CD4-positive, alpha-beta memory T cell (primary cell): Measurements from ENCODE around the gene RAD18. TPM values are rescaled to one million over a fixed set of nuclear protein-coding genes. Genes with fewer than 3 reads are reported as not detected.

ENCODE experiments used
- CTCF ChIA-PET: fragments of 350-600 bp; sonication (Branson Sonifier 250); formaldehyde crosslinking; loops from one replicate; lab custom pipeline; 2021; ENCODE audit warnings: inconsistent platforms; ENCODE audit not compliant: partially characterized antibody; lab: Charles Lee
- POLR2A ChIA-PET: fragments of 350-600 bp; sonication (Branson Sonifier 250); formaldehyde crosslinking; loops from one replicate; lab custom pipeline; 2021; ENCODE audit not compliant: partially characterized antibody; lab: Charles Lee
- DNase-seq, 5 donors: peaks; one replicate each; pipeline versions ENCODE4 v3.0.0 to v3.0.0-alpha.2; 2020 to 2022; ENCODE audit warnings: mixed read lengths in 1 of 5
- H3K27ac ChIP-seq: one replicate; pipeline ENCODE4 v1.7.0; 2013; ENCODE audit warnings: low read depth, low read length
- H3K27me3 ChIP-seq: 2 replicates; pipeline ENCODE4 v1.7.0; 2013; ENCODE audit warnings: mild to moderate bottlenecking, low read length, moderate library complexity; ENCODE audit not compliant: insufficient read depth
- H3K36me3 ChIP-seq: 2 replicates; pipeline ENCODE4 v1.7.0; 2013; ENCODE audit warnings: mild to moderate bottlenecking, low read length, moderate library complexity; ENCODE audit not compliant: insufficient read depth
- H3K4me1 ChIP-seq: 2 replicates; pipeline ENCODE4 v1.7.0; 2013; ENCODE audit warnings: mild to moderate bottlenecking, low read length, moderate library complexity; ENCODE audit not compliant: insufficient read depth
- H3K4me3 ChIP-seq, 2 donors: one replicate each; pipeline ENCODE4 v1.7.0; 2013; ENCODE audit warnings: low read length in 2 of 2, mild to moderate bottlenecking in 1 of 2
- H3K9me3 ChIP-seq, 2 donors: one replicate each; pipeline ENCODE4 v1.7.0; 2013; ENCODE audit warnings: low read length in 2 of 2, control low read depth in 1 of 2; ENCODE audit not compliant: control insufficient read depth in 1 of 2
- H3K27ac Mint-ChIP-seq, 7 donors: one replicate each; pipeline ENCODE4 v1.8.0; 2020 to 2021; ENCODE audit warnings: mixed read lengths in 7 of 7, mild to moderate bottlenecking in 6 of 7, inconsistent platforms in 3 of 7, moderate library complexity in 3 of 7
- H3K27me3 Mint-ChIP-seq, 2 donors: one replicate each; pipeline ENCODE4 v1.8.0; 2020 to 2021; ENCODE audit warnings: mixed read lengths in 2 of 2
- H3K36me3 Mint-ChIP-seq, 2 donors: one replicate each; pipeline ENCODE4 v1.8.0; 2020 to 2021; ENCODE audit warnings: mixed read lengths in 2 of 2, inconsistent platforms in 1 of 2, mild to moderate bottlenecking in 1 of 2
- H3K4me1 Mint-ChIP-seq, 4 donors: one replicate each; pipeline ENCODE4 v1.8.0; 2020 to 2021; ENCODE audit warnings: mixed read lengths in 4 of 4, mild to moderate bottlenecking in 1 of 4
- H3K4me3 Mint-ChIP-seq, 8 donors: one replicate each; pipeline ENCODE4 v1.8.0; 2020 to 2021; ENCODE audit warnings: mixed read lengths in 8 of 8, mild to moderate bottlenecking in 7 of 8, moderate library complexity in 6 of 8, inconsistent platforms in 3 of 8
- H3K9me3 Mint-ChIP-seq, 8 donors: one replicate each; pipeline ENCODE4 v1.8.0; 2020 to 2021; ENCODE audit warnings: mixed read lengths in 8 of 8, mild to moderate bottlenecking in 5 of 8, inconsistent platforms in 3 of 8, moderate library complexity in 1 of 8
- intact Hi-C: fragments of 100-400 bp; cut with micrococcal nuclease; formaldehyde crosslinking; loops from one replicate; pipeline ENCODE4 v1.15.1; 2023
- polyA plus RNA-seq, 2 donors: library from polyadenylated mRNA; unstranded; fragments of 300-500 nt; fragmentation: Illumina TruSeq; gene quantifications; one replicate each; pipeline ENCODE4 v1.2.3, GENCODE V29; 2021
- total RNA-seq, 2 experiments: library from RNA; stranded (reverse); gene quantifications; one replicate each; pipeline ENCODE4 v1.2.3, GENCODE V29; 2021

The RAD18 gene
- total and polyA plus RNA-seq, 4 experiments from 2014 or later: 11.9 to 17.6 (median 15.7) TPM

DNA sequence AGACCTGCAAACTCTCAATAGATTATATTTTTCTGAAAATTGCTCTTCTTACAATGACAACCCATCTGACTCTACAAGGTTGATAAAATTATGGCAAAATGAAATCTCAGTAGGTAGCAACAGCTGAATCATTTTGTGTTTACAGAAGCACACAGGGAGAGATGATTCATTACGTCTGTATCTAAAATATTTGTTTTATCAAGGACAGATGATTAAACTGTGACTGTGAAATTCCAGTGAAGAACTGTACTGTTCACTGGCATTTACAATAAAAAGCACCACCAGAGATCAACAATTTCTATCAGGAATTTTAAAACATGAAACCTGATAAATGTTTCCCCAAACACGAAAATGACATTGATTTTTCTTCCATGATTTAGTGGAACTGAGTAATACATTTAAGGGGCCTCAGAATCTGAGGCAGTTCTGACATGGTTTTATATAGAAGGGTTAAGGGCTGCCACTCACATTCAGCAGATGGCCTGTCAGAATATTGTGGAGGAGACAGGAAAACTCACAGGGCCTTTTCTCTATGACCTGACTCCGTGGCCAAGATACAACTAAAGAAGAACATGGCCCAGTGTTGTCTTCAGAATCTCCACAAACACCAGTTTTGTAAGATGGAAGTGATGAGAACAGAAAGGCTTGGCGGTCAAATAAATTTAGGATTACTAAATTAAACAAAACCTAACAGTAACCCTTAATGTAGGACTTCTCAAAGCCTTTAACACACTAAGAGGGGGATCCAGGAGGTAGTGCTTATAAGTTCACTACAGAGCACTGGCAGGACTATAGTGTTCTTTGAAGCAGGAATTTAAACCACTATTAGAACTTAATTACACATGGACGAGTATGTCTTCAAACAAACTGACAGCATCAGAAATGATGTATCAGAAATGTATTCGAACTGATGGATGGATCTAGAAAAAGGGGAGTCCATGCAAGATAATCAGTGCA, 25.9 kb downstream of the RAD18 start:
- CTCF ChIA-PET: no interaction called here

DNA sequence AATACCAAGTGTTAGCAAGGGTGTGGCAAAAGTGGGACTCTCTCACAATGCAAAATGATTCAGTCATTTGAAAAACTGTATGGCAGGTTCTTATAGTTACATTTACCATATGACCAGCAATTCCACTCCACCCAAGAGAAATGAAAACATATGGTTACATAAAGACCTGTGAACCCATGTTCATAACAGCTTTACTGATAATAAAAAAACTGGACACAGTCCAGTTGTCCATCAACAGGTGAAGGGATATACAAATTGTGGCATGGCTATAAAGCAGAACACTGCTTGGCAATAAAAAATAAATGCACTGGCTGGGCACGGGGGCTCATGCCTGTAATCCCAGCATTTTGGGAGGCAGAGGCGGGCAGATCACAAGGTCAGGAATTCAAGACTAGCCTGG, 30.8 kb downstream of the RAD18 start:
- no peak overlapping the region for H3K27ac ChIP-seq
- POLR2A ChIA-PET: no interaction called here
- intact Hi-C loops: no loop called here
- H3K4me3 ChIP-seq: no peak overlapping the region
- Mint-ChIP-seq H3K27ac (no peak overlapping the region), H3K4me1 (peaks cover 0 to 2% (median 0%) of the 10 kb centered on the region in 4 donors), H3K36me3 (peaks cover 24 to 25% of the 10 kb centered on the region in 2 donors), H3K9me3 (no peaks in the 10 kb centered on the region), H3K27me3 (no peaks in the 10 kb centered on the region), H3K4me3 (no peak overlapping the region)
- CTCF ChIA-PET: no interaction called here
- no peaks in the 10 kb centered on the region for H3K27me3 ChIP-seq
- H3K36me3 ChIP-seq: no peaks in the 10 kb centered on the region
- H3K9me3 ChIP-seq: no peaks in the 10 kb centered on the region
- DNase-seq: no peak
- no peaks in the 10 kb centered on the region for H3K4me1 ChIP-seq

More for the DNA sequence above, 25.9 kb downstream of the RAD18 start:
- Mint-ChIP-seq H3K4me1 (no peaks in the 10 kb centered on the region), H3K9me3 (peaks cover 0 to 2% (median 0%) of the 10 kb centered on the region in 8 donors), H3K27me3 (no peaks in the 10 kb centered on the region), H3K4me3 (no peak overlapping the region), H3K36me3 (peaks cover 35 to 58% of the 10 kb centered on the region in 2 donors), H3K27ac (peak overlapping the region in 2 of 7 donors; percentile 3 to 30)
- POLR2A ChIA-PET: no interaction called here
- DNase-seq: no peak
- H3K36me3 ChIP-seq: peaks cover 13% of the 10 kb centered on the region
- intact Hi-C loops: no loop called here
- no peaks in the 10 kb centered on the region for H3K4me1 ChIP-seq
- H3K27me3 ChIP-seq: no peaks in the 10 kb centered on the region
- H3K9me3 ChIP-seq: no peaks in the 10 kb centered on the region
- H3K4me3 ChIP-seq: no peak overlapping the region
- H3K27ac ChIP-seq: no peak overlapping the region

DNA sequence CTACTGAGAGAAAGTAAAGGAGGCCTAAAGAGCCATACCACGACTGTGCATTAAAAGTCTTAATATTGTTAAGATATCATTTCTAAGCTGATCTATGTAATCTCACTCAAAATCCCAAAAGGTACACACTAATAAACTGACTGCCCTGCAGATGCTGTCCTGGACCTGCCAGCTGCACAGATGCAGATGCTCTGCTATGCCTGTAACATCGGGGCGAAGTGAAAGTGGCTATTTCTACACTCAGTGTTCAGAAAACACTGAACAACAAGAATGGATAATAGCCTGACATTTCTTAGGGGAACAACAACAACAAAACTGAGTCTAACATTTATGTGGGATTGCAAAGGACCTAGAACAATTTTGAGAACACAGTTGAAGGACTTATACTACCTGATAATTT, 31.9 kb downstream of the RAD18 start:
- Mint-ChIP-seq H3K9me3 (no peaks in the 10 kb centered on the region), H3K4me3 (no peak overlapping the region), H3K4me1 (peaks cover 0 to 2% (median 0%) of the 10 kb centered on the region in 4 donors), H3K27ac (peak overlapping the region in 3 of 7 donors; percentile 13 to 52 (median 19)), H3K27me3 (no peaks in the 10 kb centered on the region), H3K36me3 (peaks cover 17 to 26% of the 10 kb centered on the region in 2 donors)
- ChIA-PET CTCF (no interaction called here), POLR2A (no interaction called here)
- no peaks in the 10 kb centered on the region for H3K27me3 ChIP-seq
- no peak overlapping the region for H3K4me3 ChIP-seq
- intact Hi-C loops: no loop called here
- no peaks in the 10 kb centered on the region for H3K9me3 ChIP-seq
- DNase-seq: no peak
- H3K4me1 ChIP-seq: no peaks in the 10 kb centered on the region
- no peak overlapping the region for H3K27ac ChIP-seq
- H3K36me3 ChIP-seq: no peaks in the 10 kb centered on the region

DNA sequence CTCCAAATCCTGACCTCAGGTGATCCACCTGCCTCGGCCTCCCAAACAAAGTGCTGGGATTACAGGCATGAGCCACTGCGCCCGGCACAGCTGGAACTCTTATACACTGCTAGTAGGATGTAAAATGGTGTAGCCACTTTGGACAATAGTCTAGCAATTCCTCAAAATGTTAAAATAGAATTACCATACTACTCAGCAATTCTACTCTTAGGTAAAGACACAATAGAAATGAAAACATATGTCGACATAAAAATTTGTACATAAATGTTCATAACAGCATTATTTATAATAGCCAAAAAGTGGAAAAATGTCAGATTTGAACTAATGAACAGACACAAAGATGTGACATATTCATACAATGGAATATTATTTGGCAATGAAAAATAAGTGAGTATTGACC, 33.4 kb downstream of the RAD18 start:
- ChIA-PET POLR2A (no interaction called here), CTCF (no interaction called here)
- Mint-ChIP-seq H3K27me3 (no peaks in the 10 kb centered on the region), H3K4me3 (no peak overlapping the region), H3K36me3 (peaks cover 15 to 32% of the 10 kb centered on the region in 2 donors), H3K27ac (no peak overlapping the region), H3K4me1 (peaks cover 0 to 2% (median 0%) of the 10 kb centered on the region in 4 donors), H3K9me3 (no peaks in the 10 kb centered on the region)
- no peaks in the 10 kb centered on the region for H3K27me3 ChIP-seq
- no peak overlapping the region for H3K4me3 ChIP-seq
- H3K27ac ChIP-seq: no peak overlapping the region
- intact Hi-C loops: no loop called here
- no peaks in the 10 kb centered on the region for H3K4me1 ChIP-seq
- no peaks in the 10 kb centered on the region for H3K36me3 ChIP-seq
- no peak for DNase-seq
- H3K9me3 ChIP-seq: no peaks in the 10 kb centered on the region

DNA sequence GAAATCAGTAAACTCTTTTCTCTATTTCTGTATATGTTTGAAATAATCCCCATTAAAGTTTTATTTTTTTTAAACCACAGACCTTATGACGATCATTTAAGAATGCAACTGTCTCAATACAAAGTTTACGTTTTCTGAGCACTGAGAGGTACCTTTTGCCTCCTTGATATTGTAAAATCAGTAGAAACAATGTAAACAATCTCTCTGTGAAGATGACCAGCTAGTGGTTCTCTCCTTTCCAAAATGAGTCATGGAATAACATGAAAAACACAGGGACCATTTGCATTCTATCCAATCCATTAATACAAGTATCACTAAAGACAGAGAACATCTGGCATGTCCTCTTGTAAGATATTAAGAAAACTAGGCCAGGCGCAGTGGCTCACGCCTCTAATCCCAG, 48.8 kb downstream of the RAD18 start:
- no peak overlapping the region for H3K27ac Mint-ChIP-seq
- Histone ChIP-seq H3K36me3 (no peaks in the 10 kb centered on the region), H3K9me3 (no peaks in the 10 kb centered on the region), H3K27ac (no peak overlapping the region), H3K27me3 (no peaks in the 10 kb centered on the region), H3K4me1 (no peaks in the 10 kb centered on the region), H3K4me3 (no peak overlapping the region)
- no peak overlapping the region for H3K4me3 Mint-ChIP-seq
- POLR2A ChIA-PET: no interaction called here
- H3K36me3 Mint-ChIP-seq: peaks cover 27 to 45% of the 10 kb centered on the region in 2 donors
- no peak for DNase-seq
- H3K4me1 Mint-ChIP-seq: peaks cover 0 to 1% (median 0%) of the 10 kb centered on the region in 4 donors
- intact Hi-C loops: no loop called here
- CTCF ChIA-PET: interaction anchor here (0.6 kb wide), 1 partner anchor 509 kb away, joined by 3 read pairs; no protein-coding TSS in a partner anchor
- H3K27me3 Mint-ChIP-seq: no peaks in the 10 kb centered on the region
- H3K9me3 Mint-ChIP-seq: no peaks in the 10 kb centered on the region

DNA sequence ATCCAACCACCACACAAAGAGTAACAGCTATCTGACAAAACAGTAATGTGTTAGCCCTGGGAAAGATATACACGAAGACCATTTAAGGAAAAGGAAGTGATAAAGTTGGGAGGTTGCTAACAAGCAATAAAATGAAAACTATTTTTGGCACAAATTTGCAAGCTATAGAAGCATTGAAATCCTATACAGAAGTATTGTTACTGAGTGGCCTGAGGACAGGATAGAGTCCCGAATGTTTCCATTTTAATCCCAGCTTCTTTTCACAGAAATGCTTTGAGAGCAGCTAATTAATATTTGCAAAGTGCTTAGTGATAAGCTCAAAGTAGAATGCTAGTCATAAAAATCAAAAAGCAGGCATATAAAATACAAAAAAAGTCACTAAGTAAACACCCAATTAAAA, 51.5 kb downstream of the RAD18 start:
- no peak overlapping the region for H3K27ac Mint-ChIP-seq
- no peaks in the 10 kb centered on the region for H3K4me1 Mint-ChIP-seq
- H3K36me3 Mint-ChIP-seq: peaks cover 38 to 47% of the 10 kb centered on the region in 2 donors
- DNase-seq: no peak
- no peaks in the 10 kb centered on the region for H3K9me3 ChIP-seq
- no peaks in the 10 kb centered on the region for H3K27me3 Mint-ChIP-seq
- POLR2A ChIA-PET: no interaction called here
- CTCF ChIA-PET: no interaction called here
- no peaks in the 10 kb centered on the region for H3K9me3 Mint-ChIP-seq
- no peaks in the 10 kb centered on the region for H3K27me3 ChIP-seq
- no peak overlapping the region for H3K4me3 ChIP-seq
- H3K27ac ChIP-seq: no peak overlapping the region
- intact Hi-C loops: no loop called here
- H3K4me3 Mint-ChIP-seq: no peak overlapping the region
- H3K4me1 ChIP-seq: no peaks in the 10 kb centered on the region
- H3K36me3 ChIP-seq: no peaks in the 10 kb centered on the region

DNA sequence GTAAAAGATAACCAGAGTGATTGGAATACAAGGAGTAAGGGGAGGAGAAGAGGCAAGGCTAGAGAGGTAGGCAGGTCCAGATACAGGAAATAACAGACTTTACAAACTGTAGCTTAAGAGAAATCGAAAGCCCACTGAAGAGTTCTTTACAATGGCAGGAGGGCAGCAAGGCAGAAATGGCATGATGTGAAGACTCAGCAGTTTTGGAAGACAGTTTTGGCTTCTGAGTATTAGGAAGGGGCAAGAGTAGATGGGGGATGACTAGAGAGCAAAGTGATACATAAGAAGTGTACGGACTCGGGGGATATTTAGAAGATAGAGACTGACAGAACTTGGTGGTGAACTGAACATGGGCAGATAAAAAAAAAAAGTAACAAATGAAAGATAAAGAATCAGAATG, 54.1 kb downstream of the RAD18 start:
- Histone ChIP-seq H3K27me3 (no peaks in the 10 kb centered on the region), H3K4me3 (no peak overlapping the region), H3K36me3 (no peaks in the 10 kb centered on the region), H3K27ac (no peak overlapping the region), H3K9me3 (no peaks in the 10 kb centered on the region), H3K4me1 (no peaks in the 10 kb centered on the region)
- no peak overlapping the region for H3K27ac Mint-ChIP-seq
- POLR2A ChIA-PET: no interaction called here
- no peaks in the 10 kb centered on the region for H3K9me3 Mint-ChIP-seq
- H3K4me3 Mint-ChIP-seq: no peak overlapping the region
- no peaks in the 10 kb centered on the region for H3K27me3 Mint-ChIP-seq
- DNase-seq: no peak
- intact Hi-C loops: no loop called here
- H3K36me3 Mint-ChIP-seq: peaks cover 43 to 54% of the 10 kb centered on the region in 2 donors
- H3K4me1 Mint-ChIP-seq: no peaks in the 10 kb centered on the region
- CTCF ChIA-PET: no interaction called here
